Panc1 (cell line): Measurements from ENCODE around the gene ARL2. TPM values are rescaled to one million over a fixed set of nuclear protein-coding genes. Genes with fewer than 3 reads are reported as not detected.
"Not testable (repeated sequence)": the region's sequence is repeated elsewhere in the genome, so short reads cannot be mapped to it uniquely, and the experiment has no call there.

Experiments
- ATAC-seq: fragments of 200-7000 bp; cut with Tn5 transposase; 2 replicates; pipeline ENCODE4 v1.9.1; 2020; ENCODE audit warnings: mild to moderate bottlenecking, moderate library complexity
- BruUV-seq: library from RNA; stranded (reverse); fragments of 400-500 nt; replicated peaks from 2 replicates; lab custom pipeline; 2021; lab: Mats Ljungman, UMichigan
- CTCF ChIA-PET: fragments of 300-600 bp; sonication (Branson Sonifier 250); formaldehyde crosslinking; loops from one replicate; lab custom pipeline; 2022; ENCODE audit warnings: antibody characterized with exemption; lab: Charles Lee
- POLR2A ChIA-PET: fragments of 300-600 bp; sonication (Branson Sonifier 250); formaldehyde crosslinking; loops from one replicate; lab custom pipeline; 2022; ENCODE audit warnings: antibody characterized with exemption; lab: Charles Lee
- DNase-seq: peaks from one replicate; pipeline ENCODE4 v3.0.0-alpha.2; 2010; ENCODE audit warnings: low read depth, low spot score
- H3K27ac ChIP-seq: 2 replicates; pipeline ENCODE4 v1.5.1; 2011; ENCODE audit warnings: mild to moderate bottlenecking, low read length, inconsistent platforms
- H3K27me3 ChIP-seq: fragments of 200-500 bp; sonication (Bioruptor generic); 2 replicates; pipeline ENCODE4 v1.6.0; 2014; ENCODE audit warnings: low read length, inconsistent platforms; ENCODE audit not compliant: control insufficient read depth, insufficient read depth
- H3K36me3 ChIP-seq: fragments of 200-500 bp; sonication (Bioruptor generic); 2 replicates; pipeline ENCODE4 v1.5.1; 2014; ENCODE audit warnings: inconsistent platforms, mild to moderate bottlenecking, low read length, moderate library complexity; ENCODE audit not compliant: control insufficient read depth, insufficient read depth
- H3K4me1 ChIP-seq: 2 replicates; pipeline ENCODE4 v1.5.1; 2011; ENCODE audit warnings: inconsistent platforms, mild to moderate bottlenecking, low read length, moderate library complexity; ENCODE audit not compliant: control insufficient read depth, insufficient read depth
- H3K4me3 ChIP-seq, 2 experiments: 2 replicates each; pipeline ENCODE4 v1.5.1; 2011 to 2012; ENCODE audit warnings: low read depth in 2 of 2, low read length in 2 of 2, mild to moderate bottlenecking in 2 of 2, inconsistent platforms in 1 of 2, moderate library complexity in 1 of 2
- H3K9me3 ChIP-seq: fragments of 200-500 bp; sonication (Bioruptor generic); 2 replicates; pipeline ENCODE4 v1.5.1; 2014; ENCODE audit warnings: low read depth, mild to moderate bottlenecking, inconsistent platforms, low read length, moderate library complexity; ENCODE audit not compliant: control insufficient read depth, insufficient read depth
- CTCF ChIP-seq: fragments of 450-650 bp; IDR thresholded peaks from 2 replicates; pipeline ENCODE4 v1.5.1; 2017; ENCODE audit warnings: mild to moderate bottlenecking
- POLR2AphosphoS5 ChIP-seq: IDR thresholded peaks from 2 replicates; pipeline ENCODE4 v1.6.1; 2012; ENCODE audit warnings: mild to moderate bottlenecking, low read depth, low read length, moderate library complexity
- REST ChIP-seq, 2 experiments: IDR thresholded peaks; 2 replicates each; pipeline ENCODE4 v1.6.1; 2011 to 2012; ENCODE audit warnings: low read depth in 2 of 2, control low read depth in 1 of 2, low read length in 1 of 2, mild to moderate bottlenecking in 1 of 2, moderate library complexity in 1 of 2; ENCODE audit not compliant: insufficient read depth in 1 of 2
- SIN3A ChIP-seq: IDR thresholded peaks from 2 replicates; pipeline ENCODE4 v1.6.1; 2012; ENCODE audit warnings: low read depth, mild to moderate bottlenecking, low read length, moderate library complexity, borderline replicate concordance; ENCODE audit not compliant: insufficient read depth
- TCF7L2 ChIP-seq: IDR thresholded peaks from 2 replicates; pipeline ENCODE4 v1.6.1; 2011; ENCODE audit warnings: mild to moderate bottlenecking, low read depth, low read length, inconsistent platforms
- in situ Hi-C: cut with HindIII; loops from 2 replicates; pipeline ENCODE4 v1.10.0; 2016; ENCODE audit warnings: low sequenced_read_pairs, low pct_unique_long_range_greater_than_20kb
- intact Hi-C: fragments of 100-400 bp; cut with micrococcal nuclease; formaldehyde crosslinking; loops from one replicate; pipeline ENCODE4 v1.10.0; 2022; ENCODE audit not compliant: unreplicated experiment
- total RNA-seq: library from RNA; stranded (reverse); gene quantifications from one replicate; pipeline ENCODE4 v1.2.1, GENCODE V29; 2021; ENCODE audit not compliant: unreplicated experiment

Gene ARL2
- total RNA-seq, 1 experiment from 2014 or later = 177 TPM

GRCh38 chr11:65021003-65021402 is 7.0 kb downstream of the ARL2 start:
- no peak for ATAC-seq
- CTCF ChIA-PET = no interaction called here
- no peak for DNase-seq
- intact Hi-C loops (loop anchor here (10.0 kb wide), 1 partner anchor 176 kb away; the partner anchor contains the start of gene CDC42BPG), in situ Hi-C loops (no loop called here)
- Histone ChIP-seq H3K27ac (no peak overlapping the region), H3K27me3 (no peaks in the 10 kb centered on the region), H3K4me1 (no peaks in the 10 kb centered on the region; the same call in 1 of the 2 replicates), H3K36me3 (no peaks in the 10 kb centered on the region), H3K9me3 (no peaks in the 10 kb centered on the region), H3K4me3 (no peak overlapping the region)
- POLR2A ChIA-PET = interaction anchor here (0.7 kb wide), 1 partner anchor 97 kb away, joined by 4 read pairs; no protein-coding TSS in a partner anchor
- TF ChIP-seq REST (IDR thresholded peaks at IDR 0.05; ENCODE audit: insufficient read depth in 1 of 2, low read depth in 2 of 2, low read length in 1 of 2) = no peak
- TF ChIP-seq SIN3A = no peak
- TF ChIP-seq TCF7L2 = no peak
- TF ChIP-seq POLR2AphosphoS5 = no peak
- TF ChIP-seq CTCF = no peak
- BruUV-seq = no TSS peak

GRCh38 chr11:65021509-65021908 is 7.5 kb downstream of the ARL2 start:
- H3K4me1 ChIP-seq = no peaks in the 10 kb centered on the region
- H3K9me3 ChIP-seq = no peaks in the 10 kb centered on the region
- no TSS peak for BruUV-seq
- DNase-seq = no peak
- H3K4me3 ChIP-seq = no peak overlapping the region
- ATAC-seq = no peak
- H3K27me3 ChIP-seq = no peaks in the 10 kb centered on the region
- POLR2A ChIA-PET = no interaction called here
- CTCF ChIA-PET = no interaction called here
- intact Hi-C loops = loop anchor here (10.0 kb wide), 1 partner anchor 177 kb away; the partner anchor contains the start of gene CDC42BPG
- TF ChIP-seq SIN3A (no peak), CTCF (no peak), TCF7L2 (no peak), REST (IDR thresholded peaks at IDR 0.05; ENCODE audit: insufficient read depth in 1 of 2, low read depth in 2 of 2, low read length in 1 of 2) (no peak), POLR2AphosphoS5 (no peak)
- no peaks in the 10 kb centered on the region for H3K36me3 ChIP-seq
- in situ Hi-C loops = no loop called here
- H3K27ac ChIP-seq = no peak overlapping the region

- BruUV-seq, H3K27ac ChIP-seq, H3K4me1 ChIP-seq, H3K9me3 ChIP-seq, in situ Hi-C loops, DNase-seq, H3K27me3 ChIP-seq, POLR2A ChIA-PET, H3K4me3 ChIP-seq, ATAC-seq, H3K36me3 ChIP-seq: not testable (repeated sequence)
- CTCF ChIA-PET = interaction anchor here (0.6 kb wide), 1 partner anchor 41 kb away, joined by 5 read pairs; no protein-coding TSS in a partner anchor
- intact Hi-C loops = loop anchor here (10.0 kb wide), 1 partner anchor 179 kb away; the partner anchor contains the start of gene CDC42BPG
These were observed 9.5 kb downstream of the ARL2 start for GRCh38 chr11:65023502-65023901.
